DND-41 (cell line): ENCODE data around the gene YPEL1.

Experiments
- ATAC-seq: fragments of 200-7000 bp; cut with Tn5 transposase; 3 replicates; pipeline ENCODE4 v1.9.1; 2021; ENCODE audit warnings: low read depth; ENCODE audit not compliant: insufficient read depth
- DNase-seq: peaks from one replicate; pipeline ENCODE4 v3.0.0-alpha.2; 2020
- H2AFZ ChIP-seq: 2 replicates; pipeline ENCODE4 v1.6.0; 2012; ENCODE audit warnings: low read depth, low read length
- H3K27ac ChIP-seq: 2 replicates; pipeline ENCODE4 v1.5.1; 2012; ENCODE audit warnings: low read length, inconsistent platforms
- H3K27me3 ChIP-seq: fragments of 200-600 bp; sonication (generic); 2 replicates; pipeline ENCODE4 v1.6.0; 2012; ENCODE audit warnings: low read length, mild to moderate bottlenecking, inconsistent platforms; ENCODE audit not compliant: insufficient read depth, poor library complexity
- H3K36me3 ChIP-seq: 2 replicates; pipeline ENCODE4 v1.5.1; 2012; ENCODE audit warnings: low read length, inconsistent platforms; ENCODE audit not compliant: insufficient read depth
- H3K4me1 ChIP-seq: 2 replicates; pipeline ENCODE4 v1.5.1; 2012; ENCODE audit warnings: mild to moderate bottlenecking, low read length; ENCODE audit not compliant: insufficient read depth
- H3K4me2 ChIP-seq: 2 replicates; pipeline ENCODE4 v1.6.0; 2012; ENCODE audit warnings: mild to moderate bottlenecking, moderate library complexity, low read length, inconsistent platforms; ENCODE audit not compliant: insufficient read depth
- H3K4me3 ChIP-seq, 2 experiments: fragments of 200-600 bp in 1 of 2; shearing (Covaris generic) in 1 of 2; 2 replicates each; pipeline ENCODE4 v1.5.1; 2012 to 2016; ENCODE audit warnings: inconsistent platforms in 2 of 2, low read length in 2 of 2, mild to moderate bottlenecking in 2 of 2, low read depth in 1 of 2, moderate library complexity in 1 of 2
- H3K79me2 ChIP-seq: 2 replicates; pipeline ENCODE4 v1.6.0; 2012; ENCODE audit warnings: low read length, inconsistent platforms; ENCODE audit not compliant: insufficient read depth
- H3K9ac ChIP-seq: 2 replicates; pipeline ENCODE4 v1.6.0; 2012; ENCODE audit warnings: low read depth, mild to moderate bottlenecking, inconsistent platforms, low read length, moderate library complexity
- H3K9me3 ChIP-seq: 2 replicates; pipeline ENCODE4 v1.5.1; 2012; ENCODE audit warnings: low read length, moderate library complexity, mild to moderate bottlenecking, inconsistent platforms; ENCODE audit not compliant: insufficient read depth, severe bottlenecking
- H4K20me1 ChIP-seq: 2 replicates; pipeline ENCODE4 v1.6.0; 2012; ENCODE audit warnings: low read length; ENCODE audit not compliant: insufficient read depth
- CTCF ChIP-seq: IDR thresholded peaks from 2 replicates; pipeline ENCODE4 v1.5.1; 2012; ENCODE audit warnings: borderline replicate concordance, low read length, moderate library complexity, mild to moderate bottlenecking; ENCODE audit not compliant: poor library complexity, severe bottlenecking; ENCODE audit errors: extremely low read depth
- EZH2 ChIP-seq: IDR thresholded peaks from 3 replicates; pipeline ENCODE4 v1.6.1; 2012; ENCODE audit warnings: borderline replicate concordance, low read depth, mild to moderate bottlenecking, moderate library complexity, low read length, inconsistent platforms; ENCODE audit not compliant: severe bottlenecking

Gene YPEL1

GRCh38 chr22:21760640-21761039 lies 25.0 kb upstream of the YPEL1 start:
- no peaks in the 10 kb centered on the region for H4K20me1 ChIP-seq
- H3K9me3 ChIP-seq, result no peaks in the 10 kb centered on the region
- H3K4me1 ChIP-seq, result no peaks in the 10 kb centered on the region
- H3K36me3 ChIP-seq, result peaks cover 74% of the 10 kb centered on the region
- no peak for ATAC-seq
- H3K4me2 ChIP-seq, result no peak overlapping the region
- TF ChIP-seq EZH2 (no peak), CTCF (no peak)
- no peak overlapping the region for H3K9ac ChIP-seq
- no peak overlapping the region for H3K27ac ChIP-seq
- no peaks in the 10 kb centered on the region for H3K27me3 ChIP-seq
- H3K79me2 ChIP-seq, result no peaks in the 10 kb centered on the region
- H3K4me3 ChIP-seq, result no peak overlapping the region
- no peak overlapping the region for H2AFZ ChIP-seq
- no peak for DNase-seq

- DNase-seq, result no peak
- no peak for ATAC-seq
- TF ChIP-seq EZH2, result no peak
- no peak for TF ChIP-seq CTCF
- Histone ChIP-seq H3K9ac (no peak overlapping the region), H3K4me1 (no peaks in the 10 kb centered on the region), H3K4me2 (no peak overlapping the region), H2AFZ (no peak overlapping the region), H3K9me3 (no peaks in the 10 kb centered on the region), H4K20me1 (no peaks in the 10 kb centered on the region), H3K27me3 (no peaks in the 10 kb centered on the region), H3K36me3 (peaks cover 66% of the 10 kb centered on the region), H3K79me2 (no peaks in the 10 kb centered on the region), H3K4me3 (no peak overlapping the region), H3K27ac (no peak overlapping the region)
These were observed 24.2 kb upstream of the YPEL1 start for GRCh38 chr22:21759646-21760376.

GRCh38 chr22:21759093-21759492 lies 23.5 kb upstream of the YPEL1 start:
- Histone ChIP-seq H4K20me1 (no peaks in the 10 kb centered on the region), H3K36me3 (peaks cover 59% of the 10 kb centered on the region)

More at GRCh38 chr22:21759093-21759492, 23.5 kb upstream of the YPEL1 start:
- H3K9me3 ChIP-seq, result no peaks in the 10 kb centered on the region
- H3K79me2 ChIP-seq, result no peaks in the 10 kb centered on the region
- no peak overlapping the region for H3K27ac ChIP-seq
- DNase-seq (no peak), ATAC-seq (no peak)
- no peak overlapping the region for H3K9ac ChIP-seq
- H3K4me3 ChIP-seq, result no peak overlapping the region
- no peaks in the 10 kb centered on the region for H3K4me1 ChIP-seq
- no peak overlapping the region for H3K4me2 ChIP-seq
- TF ChIP-seq CTCF, result no peak
- TF ChIP-seq EZH2, result no peak
- H2AFZ ChIP-seq, result no peak overlapping the region
- H3K27me3 ChIP-seq, result no peaks in the 10 kb centered on the region
